Activated T-cell treated with anti-CD3 and anti-CD28 coated beads for 48 hours (primary cell): ENCODE data around the gene POLR2M.

Experiments
- DNase-seq: peaks from one replicate; pipeline ENCODE4 v3.0.0-alpha.2; 2020; ENCODE audit warnings: low read depth

Gene POLR2M

DNA sequence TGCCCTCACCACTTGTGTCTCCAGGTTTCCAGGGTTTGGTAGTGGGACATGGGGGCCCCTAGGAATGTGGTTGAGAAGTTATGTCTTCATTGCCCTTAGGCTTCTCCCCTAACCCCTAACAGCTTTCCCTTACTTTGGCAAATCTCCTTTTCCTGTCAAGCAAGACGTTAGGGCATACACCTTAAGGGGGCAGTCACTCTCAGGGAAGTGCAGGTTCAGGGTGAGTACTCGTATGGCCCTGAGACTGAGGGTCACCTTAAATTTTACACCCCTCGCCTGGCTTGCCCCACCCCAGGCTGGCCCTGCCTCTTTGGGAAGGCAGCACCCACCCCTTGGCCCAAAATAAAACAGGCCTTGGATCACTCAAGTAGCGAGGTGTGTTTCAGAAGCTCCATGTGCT is 33.5 kb downstream of the POLR2M start:
- no peak for DNase-seq

- DNase-seq, result no peak
These were observed 34.6 kb downstream of the POLR2M start for GRCh38 chr15:57741089-57741488.

DNA sequence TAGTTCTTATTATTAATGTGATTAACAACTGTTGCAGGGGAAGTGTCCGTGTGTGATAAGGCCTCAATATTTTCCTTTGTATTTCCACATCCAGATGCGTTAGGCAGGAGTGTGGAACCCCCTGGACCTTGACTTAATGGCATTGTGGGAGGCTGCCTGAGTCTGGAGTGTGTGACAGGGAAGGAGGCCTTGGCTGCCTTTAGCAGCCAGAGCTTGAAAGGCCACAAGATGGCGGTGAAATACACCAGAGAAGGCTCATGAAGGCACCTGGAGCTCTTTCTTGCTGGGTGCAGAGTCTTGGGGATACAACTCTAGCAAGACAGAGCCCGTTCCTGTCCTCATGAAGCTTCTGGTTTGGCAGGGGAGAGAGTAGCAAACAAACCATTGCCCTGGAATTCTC is 36.9 kb downstream of the POLR2M start:
- no peak for DNase-seq

DNA sequence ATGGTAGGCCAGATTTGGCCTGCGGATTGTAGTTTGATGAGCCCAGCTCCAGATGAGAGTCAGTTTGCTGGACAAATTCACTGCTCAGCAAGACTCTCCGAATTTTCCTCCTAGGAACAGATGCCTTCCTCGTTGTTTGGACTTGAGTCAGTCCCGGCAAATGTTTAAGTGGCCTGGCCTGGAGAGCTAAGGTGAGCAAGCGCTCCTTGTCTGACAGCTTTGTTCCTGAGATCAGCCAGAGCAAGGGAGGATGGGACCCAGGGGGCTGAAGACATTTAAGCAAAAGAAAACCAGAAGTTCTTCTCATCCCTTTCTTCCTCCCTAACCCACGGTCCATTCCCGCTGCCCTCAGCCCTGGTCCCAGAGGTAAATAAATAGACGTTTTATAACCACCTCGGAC is 40.3 kb downstream of the POLR2M start:
- DNase-seq, result no peak

DNA sequence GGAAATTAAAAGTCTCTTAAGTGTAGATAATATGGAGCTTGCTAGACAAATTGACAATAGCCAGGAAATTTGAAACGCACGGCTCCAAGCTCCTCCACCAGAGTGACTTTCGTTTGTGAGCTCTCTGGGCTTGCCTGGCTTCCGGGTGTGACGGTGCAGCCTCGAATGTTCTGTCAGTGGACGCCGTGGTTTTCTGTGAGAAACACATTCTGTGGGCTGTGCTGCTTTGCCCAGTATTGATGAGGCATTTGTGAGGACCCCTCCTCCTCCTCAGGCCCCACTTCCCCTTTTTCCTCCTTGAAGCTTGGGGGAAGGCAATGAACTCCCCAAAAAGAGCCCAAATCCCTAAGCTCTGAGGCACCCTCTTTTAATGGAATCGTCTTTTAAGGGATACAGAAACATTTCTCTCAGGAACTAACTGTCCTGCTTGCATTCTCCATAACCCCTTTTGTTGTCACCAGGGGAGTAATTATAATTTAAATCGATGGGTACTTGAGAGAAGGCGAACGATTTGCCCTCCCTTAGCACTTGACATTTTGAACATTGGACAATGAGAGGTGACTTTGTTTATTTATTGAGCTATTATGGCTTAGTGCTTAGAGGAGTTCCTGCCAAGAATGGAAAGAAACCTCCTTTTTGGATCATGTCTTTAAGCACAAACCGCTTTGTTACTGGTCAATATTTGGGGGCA is 40.8 kb downstream of the POLR2M start:
- no peak for DNase-seq

GRCh38 chr15:57751177-57751800 is 44.8 kb downstream of the POLR2M start:
- no peak for DNase-seq

- DNase-seq, result no peak
These were observed 45.9 kb downstream of the POLR2M start for GRCh38 chr15:57752436-57752835.

DNA sequence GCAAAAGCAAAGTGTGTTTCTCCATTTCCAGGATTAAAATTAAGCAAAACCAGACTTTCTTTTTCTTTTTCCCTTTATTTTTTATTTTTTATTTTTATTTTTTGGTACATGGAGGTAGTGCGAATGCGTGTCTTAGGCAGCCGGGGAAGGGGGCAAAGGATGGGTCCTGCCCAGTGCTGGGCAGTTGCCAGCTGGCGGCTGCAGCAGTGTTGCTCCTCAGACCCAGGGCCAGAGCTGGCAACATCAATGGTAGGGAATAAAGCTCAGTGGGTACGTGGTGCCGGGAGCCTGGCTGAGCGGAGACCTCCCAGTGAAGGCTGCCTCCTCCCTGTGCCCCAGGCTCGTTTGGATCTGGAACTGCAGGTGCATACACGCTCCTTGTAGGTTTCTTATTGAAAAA is 46.3 kb downstream of the POLR2M start:
- DNase-seq, result no peak

DNA sequence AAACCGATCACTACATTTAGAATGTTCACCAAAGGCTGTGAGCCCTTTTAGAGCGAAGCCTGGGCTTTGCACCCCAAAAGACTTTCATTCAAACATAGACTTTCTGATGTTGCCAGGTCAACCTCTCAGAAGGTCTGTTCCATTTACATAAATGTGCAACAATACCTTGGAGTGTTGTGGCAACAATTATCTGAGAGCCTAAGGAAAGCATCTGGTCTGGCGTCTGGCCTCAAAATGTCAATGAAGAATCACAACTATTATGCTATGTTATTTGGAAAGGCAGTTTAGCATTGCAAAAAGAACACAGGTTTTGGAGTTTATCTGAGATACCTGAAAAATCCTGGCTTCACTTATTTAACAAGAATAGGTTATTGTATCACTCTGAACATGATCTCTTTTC is 50.0 kb downstream of the POLR2M start:
- no peak for DNase-seq

DNA sequence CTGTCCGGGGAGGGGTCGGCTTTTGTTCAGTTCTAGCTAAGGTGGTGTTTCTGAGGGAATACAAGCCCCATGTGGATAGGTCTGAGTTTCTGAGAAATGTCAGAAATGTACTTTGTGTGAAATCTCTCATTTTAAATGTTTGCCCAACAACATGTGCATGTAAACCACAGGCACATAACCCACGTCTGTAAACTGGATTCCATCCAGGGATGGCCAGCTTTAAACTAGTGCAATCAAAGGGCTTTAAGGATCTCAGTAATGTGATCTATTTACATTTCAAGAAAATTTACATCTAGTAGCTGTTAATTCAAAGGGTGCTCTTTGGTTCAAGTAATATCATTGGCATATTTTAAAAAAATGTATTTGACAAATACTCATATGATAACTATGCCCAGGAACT is 52.0 kb downstream of the POLR2M start:
- DNase-seq, result no peak

DNA sequence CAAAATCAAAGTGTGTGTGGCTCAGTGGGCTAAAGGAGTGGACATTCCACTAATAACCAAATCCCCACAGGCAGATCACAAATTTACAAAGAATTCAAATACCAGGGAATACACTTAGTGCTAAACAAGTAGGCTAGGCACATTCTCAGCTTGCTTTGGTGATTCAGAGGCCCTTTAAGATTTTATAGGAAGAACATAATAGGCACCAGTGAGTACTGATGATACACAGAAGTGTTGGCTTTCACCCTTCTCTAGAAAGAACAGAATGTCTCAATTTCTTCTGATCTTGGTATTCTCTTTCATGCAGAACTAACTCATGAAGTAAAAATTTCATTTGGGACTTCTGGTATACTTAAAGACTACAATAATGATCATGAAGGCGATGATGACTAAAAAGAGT is 55.0 kb downstream of the POLR2M start:
- DNase-seq, result no peak

- DNase-seq, result no peak
These were observed 55.8 kb downstream of the POLR2M start for GRCh38 chr15:57762302-57762701.

DNA sequence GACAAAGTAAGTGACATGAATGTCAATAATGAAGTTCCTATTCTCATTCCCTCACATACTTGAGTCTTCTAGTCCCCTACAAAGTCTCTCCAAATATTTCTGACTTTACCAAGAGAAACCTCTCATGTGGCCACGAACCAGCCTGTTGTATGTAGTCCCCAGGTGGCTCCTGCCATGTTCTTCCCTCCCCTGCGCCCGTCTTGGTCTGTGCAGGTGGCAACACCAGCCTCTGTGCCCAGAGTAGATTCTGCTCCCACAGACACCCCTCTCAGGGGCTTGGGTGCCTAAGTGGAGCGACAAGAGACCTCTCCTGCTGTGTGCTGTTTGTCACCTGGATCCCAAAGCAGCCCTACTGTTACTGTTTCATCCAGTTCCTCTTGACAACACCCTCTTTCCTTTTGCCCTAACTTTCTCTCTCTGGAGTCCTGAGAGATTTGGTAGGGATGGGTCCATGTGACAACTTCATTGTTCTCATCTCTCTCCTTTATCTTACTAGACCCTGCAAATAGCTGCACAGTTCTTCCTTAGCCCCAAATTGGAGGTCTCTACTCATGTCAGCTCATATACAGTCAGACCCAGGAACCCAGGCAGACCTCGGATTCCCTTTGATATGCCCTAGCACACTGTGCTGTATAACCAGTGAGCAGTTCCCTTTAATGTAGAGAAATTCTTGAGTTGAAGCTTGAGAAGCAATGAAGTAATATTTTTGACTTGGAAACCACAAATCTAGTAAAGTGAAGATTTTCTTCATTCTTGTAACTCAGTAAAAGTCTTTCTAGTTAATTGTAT is 56.9 kb downstream of the POLR2M start:
- DNase-seq, result no peak
